ENCODE measurements around the gene TUBGCP2.

DNA sequence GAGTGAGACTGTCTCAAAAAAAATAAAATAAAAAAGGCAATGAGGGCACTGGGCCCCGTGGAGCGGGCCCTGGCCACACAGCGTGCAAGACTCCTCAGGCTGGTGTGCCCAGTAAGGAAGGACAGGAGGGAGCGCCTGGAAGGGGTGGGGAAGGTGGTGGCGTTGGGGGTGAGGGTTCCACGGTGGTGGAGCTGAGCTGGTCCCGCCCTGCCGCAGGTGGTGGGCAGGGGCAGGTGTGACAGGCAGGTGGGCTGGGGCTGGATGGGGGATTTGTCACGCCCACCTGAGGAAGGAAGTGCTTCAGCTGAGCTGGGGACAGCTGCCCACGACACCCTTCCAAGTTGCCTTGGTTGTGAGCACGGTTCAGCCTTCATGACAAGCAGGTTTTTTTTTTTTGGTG, 37.7 kb upstream of the TUBGCP2 start:
- TF ChIP-seq MXI1 (IDR thresholded peaks at IDR 0.05; ENCODE audit: borderline replicate concordance, low read depth, low read length) (no peak), POLR2AphosphoS5 (IDR thresholded peaks at IDR 0.05; ENCODE audit: low read depth, low read length) (no peak), NCOA5 (CRISPR knock-in tag; IDR thresholded peaks at IDR 0.05) (no peak), YY1 (IDR thresholded peaks at IDR 0.05; ENCODE audit: insufficient read depth, insufficient replicate concordance, low read depth, low read length) (no peak), GABPA (IDR thresholded peaks at IDR 0.05; ENCODE audit: low read depth, low read length) (no peak), GABPA (CRISPR knock-in tag; IDR thresholded peaks at IDR 0.05; ENCODE audit: low read depth) (no peak), HDAC2 (CRISPR knock-in tag; IDR thresholded peaks at IDR 0.05) (no peak), EP300 (IDR thresholded peaks at IDR 0.05; ENCODE audit: low read depth in 2 of 2, low read length in 2 of 2) (no peak), EP300 (CRISPR knock-in tag; IDR thresholded peaks at IDR 0.05; ENCODE audit: borderline replicate concordance) (no peak), MYC (CRISPR knock-in tag; IDR thresholded peaks at IDR 0.05; ENCODE audit: borderline replicate concordance) (no peak), ZNF670 (CRISPR knock-in tag; IDR thresholded peaks at IDR 0.05; ENCODE audit: borderline replicate concordance) (no peak), CEBPZ (IDR thresholded peaks at IDR 0.05; ENCODE audit: low read length) (no peak), TARDBP (CRISPR knock-in tag; IDR thresholded peaks at IDR 0.05) (no peak), RAD21 (CRISPR knock-in tag; IDR thresholded peaks at IDR 0.05) (no peak)
- TF ChIP-seq, protein P1, sequence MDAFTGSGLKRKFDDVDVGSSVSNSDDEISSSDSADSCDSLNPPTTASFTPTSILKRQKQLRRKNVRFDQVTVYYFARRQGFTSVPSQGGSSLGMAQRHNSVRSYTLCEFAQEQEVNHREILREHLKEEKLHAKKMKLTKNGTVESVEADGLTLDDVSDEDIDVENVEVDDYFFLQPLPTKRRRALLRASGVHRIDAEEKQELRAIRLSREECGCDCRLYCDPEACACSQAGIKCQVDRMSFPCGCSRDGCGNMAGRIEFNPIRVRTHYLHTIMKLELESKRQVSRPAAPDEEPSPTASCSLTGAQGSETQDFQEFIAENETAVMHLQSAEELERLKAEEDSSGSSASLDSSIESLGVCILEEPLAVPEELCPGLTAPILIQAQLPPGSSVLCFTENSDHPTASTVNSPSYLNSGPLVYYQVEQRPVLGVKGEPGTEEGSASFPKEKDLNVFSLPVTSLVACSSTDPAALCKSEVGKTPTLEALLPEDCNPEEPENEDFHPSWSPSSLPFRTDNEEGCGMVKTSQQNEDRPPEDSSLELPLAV (CRISPR knock-in tag; conservative IDR thresholded peaks at IDR 0.05; ENCODE audit: low read depth), result no peak
- TF ChIP-seq, protein P2, sequence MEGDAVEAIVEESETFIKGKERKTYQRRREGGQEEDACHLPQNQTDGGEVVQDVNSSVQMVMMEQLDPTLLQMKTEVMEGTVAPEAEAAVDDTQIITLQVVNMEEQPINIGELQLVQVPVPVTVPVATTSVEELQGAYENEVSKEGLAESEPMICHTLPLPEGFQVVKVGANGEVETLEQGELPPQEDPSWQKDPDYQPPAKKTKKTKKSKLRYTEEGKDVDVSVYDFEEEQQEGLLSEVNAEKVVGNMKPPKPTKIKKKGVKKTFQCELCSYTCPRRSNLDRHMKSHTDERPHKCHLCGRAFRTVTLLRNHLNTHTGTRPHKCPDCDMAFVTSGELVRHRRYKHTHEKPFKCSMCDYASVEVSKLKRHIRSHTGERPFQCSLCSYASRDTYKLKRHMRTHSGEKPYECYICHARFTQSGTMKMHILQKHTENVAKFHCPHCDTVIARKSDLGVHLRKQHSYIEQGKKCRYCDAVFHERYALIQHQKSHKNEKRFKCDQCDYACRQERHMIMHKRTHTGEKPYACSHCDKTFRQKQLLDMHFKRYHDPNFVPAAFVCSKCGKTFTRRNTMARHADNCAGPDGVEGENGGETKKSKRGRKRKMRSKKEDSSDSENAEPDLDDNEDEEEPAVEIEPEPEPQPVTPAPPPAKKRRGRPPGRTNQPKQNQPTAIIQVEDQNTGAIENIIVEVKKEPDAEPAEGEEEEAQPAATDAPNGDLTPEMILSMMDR (CRISPR knock-in tag; IDR thresholded peaks at IDR 0.05), result no peak
